ENCODE data around the gene ICAM1.

The ICAM1 gene

DNA sequence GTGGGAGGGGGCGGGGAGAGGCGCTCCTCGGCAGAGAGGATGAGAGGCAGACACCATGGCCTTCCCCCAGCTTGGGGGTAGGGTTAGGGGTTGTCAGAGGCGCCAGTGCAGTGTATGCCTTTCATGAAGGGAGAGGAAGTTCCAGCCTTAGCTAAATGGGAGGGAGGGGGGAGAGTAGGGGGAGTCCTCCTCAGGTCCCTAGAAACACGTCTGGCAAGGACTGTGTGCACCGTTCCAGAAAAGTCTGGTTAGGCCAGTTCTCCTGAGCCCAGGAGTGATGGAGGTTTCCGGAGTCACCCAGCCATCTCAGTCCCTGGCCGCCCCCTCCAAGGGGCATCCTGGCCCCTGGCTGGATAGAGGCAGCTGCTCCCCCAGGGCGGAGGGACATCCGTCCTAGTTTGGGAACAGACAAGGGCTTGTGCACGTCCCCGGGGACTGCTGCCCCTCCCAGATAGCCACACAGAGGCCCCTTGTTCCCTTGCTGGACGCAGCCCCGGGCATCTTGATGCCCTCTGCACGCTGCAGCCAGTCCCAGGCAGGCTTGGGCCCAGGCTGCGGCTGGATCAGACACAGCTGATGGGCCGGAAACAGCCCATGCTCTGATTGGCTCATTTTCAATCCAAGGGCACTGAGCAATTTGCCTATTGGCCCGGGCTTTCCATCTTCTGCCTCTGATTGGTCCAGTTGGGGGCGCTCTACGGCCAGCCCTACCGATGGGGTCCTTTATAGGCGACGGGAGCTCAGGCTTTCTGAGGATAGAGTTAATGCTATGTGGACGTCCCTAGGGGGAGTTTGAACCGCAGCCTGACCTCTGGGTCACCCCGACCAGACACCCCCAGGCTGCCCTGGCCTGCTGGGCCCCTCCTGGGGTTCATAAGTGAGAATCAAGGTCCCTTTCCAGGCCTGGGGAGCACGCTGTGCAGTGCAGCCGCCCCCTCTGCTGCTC, 43.6 kb upstream of the ICAM1 start:
- no peak for DNase-seq (ENCODE audit: low spot score)
- TF ChIP-seq, protein P1, sequence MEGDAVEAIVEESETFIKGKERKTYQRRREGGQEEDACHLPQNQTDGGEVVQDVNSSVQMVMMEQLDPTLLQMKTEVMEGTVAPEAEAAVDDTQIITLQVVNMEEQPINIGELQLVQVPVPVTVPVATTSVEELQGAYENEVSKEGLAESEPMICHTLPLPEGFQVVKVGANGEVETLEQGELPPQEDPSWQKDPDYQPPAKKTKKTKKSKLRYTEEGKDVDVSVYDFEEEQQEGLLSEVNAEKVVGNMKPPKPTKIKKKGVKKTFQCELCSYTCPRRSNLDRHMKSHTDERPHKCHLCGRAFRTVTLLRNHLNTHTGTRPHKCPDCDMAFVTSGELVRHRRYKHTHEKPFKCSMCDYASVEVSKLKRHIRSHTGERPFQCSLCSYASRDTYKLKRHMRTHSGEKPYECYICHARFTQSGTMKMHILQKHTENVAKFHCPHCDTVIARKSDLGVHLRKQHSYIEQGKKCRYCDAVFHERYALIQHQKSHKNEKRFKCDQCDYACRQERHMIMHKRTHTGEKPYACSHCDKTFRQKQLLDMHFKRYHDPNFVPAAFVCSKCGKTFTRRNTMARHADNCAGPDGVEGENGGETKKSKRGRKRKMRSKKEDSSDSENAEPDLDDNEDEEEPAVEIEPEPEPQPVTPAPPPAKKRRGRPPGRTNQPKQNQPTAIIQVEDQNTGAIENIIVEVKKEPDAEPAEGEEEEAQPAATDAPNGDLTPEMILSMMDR (IDR thresholded peaks at IDR 0.05; ENCODE audit: extremely low read depth, missing control alignments) = no peak

DNA sequence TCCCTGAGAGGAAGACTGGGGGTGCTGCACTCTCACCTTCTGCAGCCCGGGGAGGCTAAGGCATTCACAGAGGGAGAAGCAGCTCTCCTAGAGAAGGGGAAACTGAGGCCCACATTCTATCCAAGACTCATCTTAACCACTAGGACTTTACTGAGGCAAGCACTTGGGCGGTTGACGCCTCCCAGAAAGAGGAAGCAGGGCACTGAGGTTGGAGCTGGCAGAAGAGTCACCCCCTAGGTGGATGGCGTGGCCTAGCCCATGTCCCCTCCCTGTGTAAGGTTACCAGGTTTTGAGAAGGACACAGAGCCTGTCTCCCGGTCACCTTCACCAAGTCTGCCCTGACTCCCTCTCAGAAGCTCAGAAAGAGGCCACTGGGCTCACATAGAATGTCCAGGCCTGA, 42.5 kb upstream of the ICAM1 start:
- DNase-seq (ENCODE audit: low spot score) = no peak
- TF ChIP-seq, protein P1 (IDR thresholded peaks at IDR 0.05; ENCODE audit: extremely low read depth, missing control alignments) = no peak

DNA sequence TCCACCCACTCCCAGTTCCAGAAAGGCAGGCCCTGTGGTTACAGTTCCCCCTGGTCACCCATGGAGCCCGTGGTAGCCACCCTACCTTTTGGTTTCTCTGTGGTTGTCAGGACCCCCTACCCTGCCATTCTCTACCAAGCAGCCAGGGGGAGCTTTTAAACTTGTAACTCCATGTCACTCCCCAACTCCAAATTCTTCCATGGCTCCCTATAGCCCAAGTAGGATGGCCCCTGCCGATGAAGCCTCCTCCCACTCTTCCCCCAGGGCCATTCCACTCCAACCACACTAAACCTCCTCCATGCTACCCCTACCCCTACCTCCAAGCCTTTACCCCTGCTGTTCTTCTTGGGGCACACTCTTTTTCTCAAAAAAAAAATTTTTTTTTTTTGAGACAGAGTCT, 42.0 kb upstream of the ICAM1 start:
- peak; percentile 79 for DNase-seq (ENCODE audit: low spot score)
- TF ChIP-seq, protein P1 (IDR thresholded peaks at IDR 0.05; ENCODE audit: extremely low read depth, missing control alignments) = peak; percentile 44

DNA sequence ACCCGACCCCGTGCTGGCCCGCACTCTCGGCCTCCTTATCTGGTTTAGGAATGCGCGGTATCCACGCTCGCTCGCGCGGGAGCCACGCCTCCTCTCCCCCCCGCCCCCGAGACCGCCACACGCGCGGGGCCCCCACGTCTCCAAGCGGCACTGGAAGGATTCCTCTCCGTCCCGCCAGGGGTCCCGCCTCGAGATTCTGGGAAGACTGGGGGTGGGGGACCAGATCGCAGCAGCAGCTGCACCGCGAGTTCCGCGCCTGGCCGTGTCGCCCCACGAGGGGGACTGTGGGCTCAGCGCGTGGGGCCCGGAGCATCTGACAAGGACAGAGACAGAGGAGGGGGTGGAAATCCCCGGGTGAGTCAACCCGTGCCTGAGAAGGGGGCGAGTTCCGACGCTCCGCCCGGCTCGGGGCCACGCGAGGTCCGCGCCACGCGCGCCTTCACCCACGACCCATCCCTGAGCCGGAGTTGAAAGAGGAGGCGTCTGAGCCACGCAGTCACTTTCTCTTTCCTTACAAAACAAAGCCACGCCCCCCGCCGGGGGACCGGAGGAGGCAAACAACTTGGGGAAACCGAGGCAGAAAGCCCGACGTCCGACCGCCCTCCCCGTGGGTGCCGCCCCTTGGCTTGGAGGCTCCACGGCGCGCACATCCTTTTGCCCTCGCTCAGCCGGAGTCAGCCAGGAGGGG, 40.6 kb upstream of the ICAM1 start:
- TF ChIP-seq, protein P1 (IDR thresholded peaks at IDR 0.05; ENCODE audit: extremely low read depth, missing control alignments) = no peak
- peak; percentile 65 for DNase-seq (ENCODE audit: low spot score)

DNA sequence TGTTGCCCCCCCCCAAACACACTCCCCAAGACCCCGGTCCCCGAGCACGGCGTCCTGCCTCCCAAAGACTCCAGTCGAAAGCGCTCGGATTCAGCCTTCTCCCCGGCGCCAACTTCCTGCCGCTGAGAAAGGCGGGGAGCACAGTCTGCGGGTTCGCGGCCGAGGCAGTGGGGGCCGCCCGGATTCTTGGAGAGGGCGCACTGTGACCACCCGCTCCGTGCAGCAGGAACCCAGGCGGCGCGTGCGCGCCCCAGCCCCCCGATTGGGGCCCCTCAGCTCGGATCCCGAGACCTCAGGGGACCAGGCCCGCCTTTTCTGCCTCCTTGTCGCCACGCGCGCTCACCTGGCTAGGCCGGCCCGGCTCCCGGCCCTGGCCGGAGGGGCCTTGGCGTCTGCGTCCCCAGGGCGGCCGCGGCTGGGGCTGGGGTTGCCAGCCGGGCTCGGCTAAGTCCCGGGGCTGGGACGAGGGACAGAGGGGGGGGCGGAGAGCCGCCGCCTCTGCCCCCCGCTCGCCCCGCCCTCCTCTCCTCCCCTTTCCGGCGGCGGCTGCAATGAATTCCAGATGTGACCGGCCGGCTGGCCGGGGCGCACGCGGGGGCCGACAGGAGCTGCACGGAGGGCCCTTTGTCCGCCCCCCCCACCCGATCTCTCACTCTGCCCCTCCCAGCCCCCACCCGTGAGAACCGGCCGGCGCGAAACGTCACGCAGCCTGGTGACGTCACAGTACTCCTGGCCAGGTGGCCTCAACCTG, 39.9 kb upstream of the ICAM1 start, which contains the start of gene S1PR2:
TSS of gene S1PR2 (minus strand) at position 471 of the 751 bp plus-strand sequence. CDS start 6,426 bp downstream, outside the sequence.
- TF ChIP-seq, protein P1 (IDR thresholded peaks at IDR 0.05; ENCODE audit: extremely low read depth, missing control alignments) = no peak
- peak; percentile 94 for DNase-seq (ENCODE audit: low spot score)

DNA sequence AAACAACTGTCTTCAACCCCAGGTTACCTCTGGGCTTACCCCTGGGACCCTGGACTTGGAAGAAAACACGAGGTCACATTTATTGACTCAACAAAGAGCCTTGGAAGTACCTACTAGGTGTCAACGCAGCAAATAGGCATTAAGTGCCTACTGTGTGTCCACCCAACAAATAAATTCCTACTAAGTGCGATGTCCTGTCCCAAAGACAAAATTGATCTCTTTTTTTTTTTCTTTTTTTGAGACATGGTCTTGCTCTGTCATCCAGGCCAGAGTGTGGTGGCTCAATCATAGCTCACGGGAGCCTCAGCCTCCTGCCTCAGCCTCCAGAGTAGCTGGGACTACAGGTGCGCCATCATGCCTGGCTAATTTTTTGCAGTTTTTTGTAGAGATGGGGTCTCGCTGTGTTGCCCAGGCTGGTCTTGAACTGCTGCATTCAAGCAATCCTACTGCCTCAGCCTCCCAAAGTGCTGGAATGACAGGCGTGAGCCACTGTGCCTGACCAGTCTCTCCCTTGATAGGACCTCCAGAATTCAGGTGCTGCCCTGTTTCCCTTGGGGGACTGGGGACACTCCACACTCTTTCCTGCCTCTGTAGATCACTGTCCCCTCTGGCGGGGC, 39.2 kb upstream of the ICAM1 start:
- TF ChIP-seq, protein P1 (IDR thresholded peaks at IDR 0.05; ENCODE audit: extremely low read depth, missing control alignments) = no peak
- DNase-seq (ENCODE audit: low spot score) = no peak

Data from GM20000 (cell line).